GM12878 (cell line): ENCODE data around the gene AOPEP. TPM values are rescaled to one million over a fixed set of nuclear protein-coding genes. Genes with fewer than 3 reads are reported as not detected.
"Not testable (repeated sequence)": the region's sequence is repeated elsewhere in the genome, so short reads cannot be mapped to it uniquely, and the experiment has no call there.

Experiments
- ATAC-seq: fragments of 200-7000 bp; cut with Tn5 transposase; 3 replicates; pipeline ENCODE4 v1.9.1; 2020; ENCODE audit warnings: mild to moderate bottlenecking, moderate library complexity
- BruUV-seq: library from RNA; stranded (reverse); fragments of 400-500 nt; replicated peaks from 2 replicates; lab custom pipeline; 2021; lab: Mats Ljungman, UMichigan
- CTCF ChIA-PET: fragments of 300-600 bp; sonication (Branson Sonifier 250); formaldehyde crosslinking; extraction: SDS; loops from one replicate; lab custom pipeline; 2021; ENCODE audit warnings: inconsistent platforms; lab: Yijun Ruan, JAX
- POLR2A ChIA-PET: fragments of 350-600 bp; formaldehyde crosslinking; extraction: SDS; loops from one replicate; lab custom pipeline; 2021; ENCODE audit warnings: inconsistent platforms; lab: Charles Lee
- RAD21 ChIA-PET: fragments of 300-600 bp; sonication (Branson Sonifier 250); formaldehyde crosslinking; loops from one replicate; lab custom pipeline; 2023; ENCODE audit warnings: antibody characterized with exemption; ENCODE audit not compliant: unreplicated experiment; lab: Charles Lee
- SMC1A ChIA-PET: fragments of 300-600 bp; sonication (Branson Sonifier 250); formaldehyde crosslinking; loops from one replicate; lab custom pipeline; 2023; ENCODE audit not compliant: unreplicated experiment, uncharacterized antibody; lab: Charles Lee
- DNase-seq: peaks from one replicate; pipeline ENCODE4 v3.0.0-alpha.2; 2011; ENCODE audit warnings: low read depth, low spot score
- FAIRE-seq: peaks from 3 replicates; lab custom pipeline; 2011; peaks lifted over from hg19 to GRCh38; lab: Jason Lieb, UNC
- H2AFZ ChIP-seq: 2 replicates; pipeline ENCODE4 v1.6.0; 2011; ENCODE audit warnings: low read depth, low read length, control low read depth; ENCODE audit not compliant: control insufficient read depth
- H3K27ac ChIP-seq: 2 replicates; pipeline ENCODE4 v1.5.1; 2011; ENCODE audit warnings: control low read depth; ENCODE audit not compliant: control insufficient read depth, insufficient read depth
- H3K27me3 ChIP-seq, 2 experiments: replicated peaks in 1 of 2; 2 replicates each; pipeline versions ENCODE4 v1.6.0 to v1.6.1; 2011; ENCODE audit warnings: low read length in 1 of 2; ENCODE audit not compliant: control insufficient read depth in 2 of 2, insufficient read depth in 2 of 2
- H3K36me3 ChIP-seq, 2 experiments: 2 replicates each; pipeline ENCODE4 v1.5.1; 2011; ENCODE audit warnings: low read length in 1 of 2; ENCODE audit not compliant: control insufficient read depth in 2 of 2, insufficient read depth in 2 of 2
- H3K4me1 ChIP-seq: 2 replicates; pipeline ENCODE4 v1.6.1; 2011; ENCODE audit warnings: mild to moderate bottlenecking, low read length, moderate library complexity, mixed read lengths; ENCODE audit not compliant: control insufficient read depth, insufficient read depth
- H3K4me2 ChIP-seq: 2 replicates; pipeline ENCODE4 v1.6.0; 2011; ENCODE audit warnings: control low read depth; ENCODE audit not compliant: control insufficient read depth, insufficient read depth
- H3K4me3 ChIP-seq: fragments of 200-600 bp; sonication (generic); 2 replicates; pipeline ENCODE4 v1.5.1; 2016
- H3K79me2 ChIP-seq: 2 replicates; pipeline ENCODE4 v1.6.0; 2011; ENCODE audit warnings: low read length; ENCODE audit not compliant: control insufficient read depth, insufficient read depth
- H3K9ac ChIP-seq: 2 replicates; pipeline ENCODE4 v1.8.0; 2011; ENCODE audit warnings: low read length, control low read depth, mixed read lengths; ENCODE audit not compliant: control insufficient read depth, insufficient read depth
- H3K9me3 ChIP-seq: replicated peaks from 3 replicates; pipeline ENCODE4 v1.5.1; 2011; ENCODE audit warnings: mild to moderate bottlenecking, low read length; ENCODE audit not compliant: control insufficient read depth, insufficient read depth
- H4K20me1 ChIP-seq: 2 replicates; pipeline ENCODE4 v1.6.0; 2011; ENCODE audit not compliant: control insufficient read depth, insufficient read depth
- HDAC2 ChIP-seq: fragments of 200-600 bp; sonication (generic); IDR thresholded peaks from 2 replicates; pipeline ENCODE4 v1.6.1; 2017
- NFIC ChIP-seq: IDR thresholded peaks from 2 replicates; pipeline ENCODE4 v1.6.1; 2012; ENCODE audit warnings: low read depth, mild to moderate bottlenecking, inconsistent platforms, low read length, moderate library complexity
- TBL1XR1 ChIP-seq: IDR thresholded peaks from 2 replicates; pipeline ENCODE4 v1.6.1; 2012; ENCODE audit warnings: low read depth, low read length, improper control_type of control experiment
- WGBS: methylation state at CpG from one replicate; pipeline ENCODE4 v1.1.6; 2016; ENCODE audit warnings: low lambda C conversion rate; ENCODE audit not compliant: insufficient replicate concordance, insufficient coverage; ENCODE audit errors: missing lambda C conversion rate; 5-methylcytosine and 5-hydroxymethylcytosine counted together
- in situ Hi-C: fragments of 300-500 bp; cut with MboI; formaldehyde crosslinking; loops from 9 replicates; pipeline ENCODE4 v1.14.3; 2018; ENCODE audit warnings: mixed read lengths
- intact Hi-C: fragments of 100-400 bp; cut with micrococcal nuclease; formaldehyde crosslinking; loops from one replicate; pipeline ENCODE4 v1.14.2; 2022; ENCODE audit not compliant: unreplicated experiment
- polyA plus RNA-seq, 11 experiments: library from polyadenylated mRNA; depleted of rRNA in 4 of 11; unstranded in 6 of 11; stranded (reverse) in 5 of 11; fragments of >200 nt; fragmentation: Nextera tagmentation in 4 of 11; fragmentation: Illumina TruSeq in 1 of 11; extraction: Ambion mirVana in 4 of 11; extraction: Trizol in 1 of 11; gene quantifications; 1 replicate in 1 of 11; 2 replicates in 10 of 11; pipeline versions ENCODE4 v1.2.1 to v1.2.3, GENCODE V29; 2011 to 2016; ENCODE audit warnings: inconsistent platforms in 2 of 11, missing spikeins in 2 of 11, low read depth in 1 of 11
- total RNA-seq, 4 experiments: library from RNA; depleted of rRNA in 3 of 4; stranded (reverse); fragments of >200 nt in 3 of 4; fragmentation: Illumina TruSeq in 1 of 4; extraction: Trizol in 1 of 4; gene quantifications; 2 replicates each; pipeline versions ENCODE4 v1.2.1 to v1.2.3, GENCODE V29; 2013 to 2021

AOPEP gene
- total and polyA plus RNA-seq, 10 of the 15 experiments (the other 5 are each of a cell fraction or from before 2014, with no cell fraction given): 2.3 to 16.9 (median 10.1) TPM

DNA sequence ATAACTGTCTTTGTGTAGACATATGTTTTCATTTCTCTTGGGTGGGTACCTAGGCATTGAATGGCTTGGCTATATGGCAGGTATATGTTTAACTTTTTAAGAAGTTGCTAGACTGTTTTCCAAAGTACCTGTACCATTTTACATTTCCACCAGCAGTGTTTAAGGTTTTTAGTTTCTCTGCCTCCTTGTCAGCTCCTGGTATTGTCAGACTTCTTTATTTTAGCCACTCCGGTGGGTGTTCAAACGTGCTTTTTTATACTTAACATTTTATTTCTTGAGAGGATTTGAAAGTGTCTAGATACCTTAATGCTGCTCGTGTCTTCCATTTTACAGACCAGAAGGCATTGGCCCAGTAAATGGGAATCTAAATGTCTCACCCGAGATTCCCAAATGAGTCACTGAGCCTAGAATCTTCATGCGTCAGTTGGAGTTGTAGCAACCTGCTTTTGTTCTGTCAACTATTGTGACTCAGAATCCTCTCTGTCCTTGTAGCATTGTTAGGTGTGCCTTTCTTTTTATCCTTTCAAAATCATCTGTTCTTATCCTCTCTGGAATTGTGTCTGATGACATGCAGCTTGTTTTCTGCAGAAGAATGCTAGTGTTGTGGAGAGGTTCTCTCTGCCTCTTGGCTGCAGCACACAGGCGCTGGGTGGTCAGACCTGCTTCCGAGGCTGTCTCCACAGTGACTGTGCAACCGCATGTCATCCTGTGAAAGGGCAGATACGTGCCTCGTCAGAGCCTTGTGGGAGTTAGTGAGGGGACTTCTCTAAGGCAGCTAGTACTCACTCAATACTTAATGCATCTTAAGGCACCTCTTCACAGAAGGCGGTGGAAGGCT lies 291.8 kb downstream of the AOPEP start (continued):
- TF ChIP-seq HDAC2 (no peak), TBL1XR1 (no peak), NFIC (no peak)

DNA sequence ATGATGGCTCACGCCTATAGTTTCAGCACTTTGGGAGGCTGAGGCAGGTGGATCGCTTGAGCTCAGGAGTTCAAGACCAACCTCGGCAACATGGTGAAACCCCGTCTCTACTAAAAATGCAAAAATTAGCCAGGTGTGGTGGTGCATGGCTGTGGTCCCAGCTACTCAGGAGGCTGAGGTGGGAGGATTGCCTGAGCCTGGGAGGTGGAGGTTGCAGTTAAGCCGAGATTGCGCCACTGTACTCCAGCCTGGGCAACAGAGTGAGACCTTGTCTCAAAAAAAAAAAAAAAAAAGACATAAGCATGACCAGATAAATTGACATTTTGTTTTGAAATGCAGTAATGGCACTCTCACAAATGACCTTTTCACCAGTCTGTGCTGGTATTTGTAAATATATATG lies 294.1 kb downstream of the AOPEP start:
- SMC1A ChIA-PET: interaction anchor here (0.7 to 1.4 kb wide), 3 partner anchors 109 to 148 kb away, joined by 3 read pairs; no protein-coding TSS in a partner anchor
- in situ Hi-C loops, DNase-seq, RAD21 ChIA-PET, H3K36me3 ChIP-seq, H3K9me3 ChIP-seq, ATAC-seq, intact Hi-C loops, H3K27ac ChIP-seq, H3K4me1 ChIP-seq, H3K27me3 ChIP-seq, H4K20me1 ChIP-seq, H3K4me2 ChIP-seq, H2AFZ ChIP-seq, BruUV-seq, H3K4me3 ChIP-seq, H3K79me2 ChIP-seq, H3K9ac ChIP-seq, FAIRE-seq, CTCF ChIA-PET: not testable (repeated sequence)
- 100% methylated on average over 6 of the region's 6 CpGs for WGBS
- POLR2A ChIA-PET: interaction anchor here (0.7 kb wide), 1 partner anchor 214 kb away, joined by 5 read pairs; no protein-coding TSS in a partner anchor
